WTC11 (cell line): ENCODE results near the gene TRIM46.

Experiments
- CREB1 ChIP-seq: sonication (generic); formaldehyde crosslinking; IDR thresholded peaks from 2 replicates; pipeline ENCODE4 v1.8.0; 2023; ENCODE audit warnings: mild to moderate bottlenecking, missing genetic modification reagents
- CREM ChIP-seq: sonication (generic); formaldehyde crosslinking; IDR thresholded peaks from 2 replicates; pipeline ENCODE4 v1.8.1; 2022; ENCODE audit warnings: mild to moderate bottlenecking, missing genetic modification reagents, moderate library complexity
- CTCF ChIP-seq: fragments of 200-600 bp; IDR thresholded peaks from 2 replicates; pipeline ENCODE4 v1.8.0; 2022; ENCODE audit warnings: antibody characterized with exemption
- JUN ChIP-seq: sonication (generic); formaldehyde crosslinking; IDR thresholded peaks from 2 replicates; pipeline ENCODE4 v1.8.0; 2023; ENCODE audit warnings: mild to moderate bottlenecking, missing genetic modification reagents
- TCF7 ChIP-seq: sonication (generic); formaldehyde crosslinking; IDR thresholded peaks from 2 replicates; pipeline ENCODE4 v1.8.0; 2022; ENCODE audit warnings: mild to moderate bottlenecking, low read depth, missing genetic modification reagents, moderate library complexity
- TEAD1 ChIP-seq: sonication (generic); formaldehyde crosslinking; IDR thresholded peaks from 2 replicates; pipeline ENCODE4 v1.8.0; 2022; ENCODE audit warnings: mild to moderate bottlenecking, missing genetic modification reagents
- USF2 ChIP-seq: sonication (generic); formaldehyde crosslinking; IDR thresholded peaks from 2 replicates; pipeline ENCODE4 v1.8.1; 2023; ENCODE audit warnings: mild to moderate bottlenecking, missing genetic modification reagents, moderate library complexity
- ZNF317 ChIP-seq: sonication (generic); formaldehyde crosslinking; IDR thresholded peaks from 2 replicates; pipeline ENCODE4 v1.8.1; 2023; ENCODE audit warnings: low read depth, mild to moderate bottlenecking, moderate library complexity, missing genetic modification reagents, borderline replicate concordance
- ZNF416 ChIP-seq: fragments of 250-450 bp; sonication (Bioruptor Pico); IDR thresholded peaks from 2 replicates; pipeline ENCODE4 v1.9.0; 2021; ENCODE audit warnings: mild to moderate bottlenecking, inconsistent platforms

- no peak for TF ChIP-seq ZNF317
- TF ChIP-seq TCF7 = no peak
- TF ChIP-seq CTCF = no peak
- TF ChIP-seq JUN (CRISPR knock-in tag) = no peak
- no peak for TF ChIP-seq CREB1
- TF ChIP-seq CREM = no peak
- TF ChIP-seq USF2 (CRISPR knock-in tag) = no peak
- TF ChIP-seq TEAD1 (CRISPR knock-in tag) = no peak
- TF ChIP-seq ZNF416 (CRISPR knock-in tag) = no peak
Observed at GRCh38 chr1:155184835-155185782, 11.5 kb downstream of the TRIM46 start.
